Measurements from ENCODE around the gene TYSND1.
"Not testable (repeated sequence)": the region's sequence is repeated elsewhere in the genome, so short reads cannot be mapped to it uniquely, and the experiment has no call there.

Gene TYSND1

GRCh38 chr10:70101668-70102067 is 44.8 kb downstream of the TYSND1 start:
- DNase-seq (ENCODE audit: low read depth): no peak
- no peak overlapping the region for H3K4me3 ChIP-seq (replicated peaks; ENCODE audit: low read depth, low read length)
- TF ChIP-seq, protein P1, sequence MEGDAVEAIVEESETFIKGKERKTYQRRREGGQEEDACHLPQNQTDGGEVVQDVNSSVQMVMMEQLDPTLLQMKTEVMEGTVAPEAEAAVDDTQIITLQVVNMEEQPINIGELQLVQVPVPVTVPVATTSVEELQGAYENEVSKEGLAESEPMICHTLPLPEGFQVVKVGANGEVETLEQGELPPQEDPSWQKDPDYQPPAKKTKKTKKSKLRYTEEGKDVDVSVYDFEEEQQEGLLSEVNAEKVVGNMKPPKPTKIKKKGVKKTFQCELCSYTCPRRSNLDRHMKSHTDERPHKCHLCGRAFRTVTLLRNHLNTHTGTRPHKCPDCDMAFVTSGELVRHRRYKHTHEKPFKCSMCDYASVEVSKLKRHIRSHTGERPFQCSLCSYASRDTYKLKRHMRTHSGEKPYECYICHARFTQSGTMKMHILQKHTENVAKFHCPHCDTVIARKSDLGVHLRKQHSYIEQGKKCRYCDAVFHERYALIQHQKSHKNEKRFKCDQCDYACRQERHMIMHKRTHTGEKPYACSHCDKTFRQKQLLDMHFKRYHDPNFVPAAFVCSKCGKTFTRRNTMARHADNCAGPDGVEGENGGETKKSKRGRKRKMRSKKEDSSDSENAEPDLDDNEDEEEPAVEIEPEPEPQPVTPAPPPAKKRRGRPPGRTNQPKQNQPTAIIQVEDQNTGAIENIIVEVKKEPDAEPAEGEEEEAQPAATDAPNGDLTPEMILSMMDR (IDR thresholded peaks at IDR 0.05; ENCODE audit: low read length, missing control alignments): no peak

DNA sequence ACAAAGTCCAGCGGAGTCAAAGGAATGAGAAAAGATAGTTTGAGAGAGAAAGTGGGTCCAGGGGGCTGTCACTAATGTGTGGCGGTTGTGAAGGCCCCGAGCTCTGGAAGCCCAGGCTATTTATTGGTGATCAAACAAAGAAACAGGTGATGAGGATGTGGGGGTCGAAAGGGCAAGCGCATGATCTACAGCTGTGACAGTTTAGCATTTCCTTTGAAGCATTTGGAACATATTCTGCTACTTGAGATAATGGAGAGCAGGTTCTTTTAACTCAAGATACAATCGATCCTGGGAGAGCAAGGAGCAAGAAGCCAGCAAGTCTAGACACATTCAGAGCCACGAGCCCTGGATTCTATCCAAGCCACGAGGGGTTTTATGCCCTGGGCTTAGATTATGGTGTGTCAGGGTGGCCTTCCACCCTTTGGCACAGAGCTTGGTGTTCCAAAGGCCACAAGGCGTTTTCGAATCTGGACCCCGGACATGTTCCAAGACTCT is 45.4 kb downstream of the TYSND1 start:
- not testable (repeated sequence) for H3K4me3 ChIP-seq (replicated peaks; ENCODE audit: low read depth, low read length); DNase-seq (ENCODE audit: low read depth)

GRCh38 chr10:70098271-70098670 is 48.2 kb downstream of the TYSND1 start:
- DNase-seq (ENCODE audit: low read depth): no peak
- no peak overlapping the region for H3K4me3 ChIP-seq (replicated peaks; ENCODE audit: low read depth, low read length)
- TF ChIP-seq, protein P1 (IDR thresholded peaks at IDR 0.05; ENCODE audit: low read length, missing control alignments): no peak

DNA sequence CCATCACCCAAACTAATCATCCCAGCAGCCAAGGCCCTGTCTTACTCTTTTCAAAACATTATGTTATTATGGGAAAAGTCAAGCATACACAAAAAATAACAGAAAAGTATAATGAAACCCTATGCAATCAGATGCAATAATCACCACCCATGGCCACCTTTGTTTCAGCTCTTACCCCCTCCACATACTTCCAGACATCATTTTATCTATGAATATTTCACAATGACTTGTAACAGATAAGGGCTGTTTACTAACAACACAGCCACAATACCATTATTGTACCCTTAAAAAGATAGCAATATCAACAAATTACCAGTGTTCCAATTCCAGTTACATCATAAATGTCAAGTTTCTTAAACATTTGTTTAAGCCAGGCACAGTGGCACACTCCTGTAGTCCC is 49.0 kb downstream of the TYSND1 start:
- H3K4me3 ChIP-seq (replicated peaks; ENCODE audit: low read depth, low read length): no peak overlapping the region
- TF ChIP-seq, protein P1 (IDR thresholded peaks at IDR 0.05; ENCODE audit: low read length, missing control alignments): no peak
- no peak for DNase-seq (ENCODE audit: low read depth)

DNA sequence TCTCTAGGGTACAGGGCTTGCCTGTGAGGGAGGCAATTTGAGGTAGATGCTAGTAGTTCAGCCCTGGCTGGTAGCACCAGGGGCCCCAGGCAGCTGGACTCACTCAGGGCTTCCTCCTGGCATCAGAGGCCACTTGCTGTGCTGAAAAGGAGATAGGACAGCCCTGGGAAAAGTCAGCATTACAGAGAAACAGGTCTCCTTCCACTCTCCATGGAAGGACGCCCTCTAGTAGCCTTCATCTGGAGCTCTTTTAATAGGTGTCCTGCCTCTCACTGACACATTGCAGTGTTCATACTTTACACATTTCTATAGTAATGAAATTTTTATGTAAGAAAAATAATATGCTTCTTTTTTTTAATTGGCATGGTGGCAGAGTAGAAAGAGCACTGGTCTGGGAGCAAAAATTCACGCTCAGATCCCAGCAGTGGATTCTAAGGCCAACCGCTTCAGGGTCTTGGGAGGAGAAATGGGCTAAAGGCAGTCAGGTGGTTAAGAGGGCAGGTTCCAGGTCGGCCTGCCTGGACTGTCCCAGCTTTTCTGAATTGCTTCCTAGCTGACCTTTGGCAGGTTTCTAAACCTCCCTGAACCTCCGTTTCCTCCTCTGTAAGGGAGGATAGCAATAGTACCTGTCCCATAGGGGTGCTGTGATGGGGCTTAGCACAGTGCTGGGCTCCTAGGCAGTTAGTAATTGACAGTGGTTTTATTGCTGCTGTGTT is 49.6 kb downstream of the TYSND1 start:
- TF ChIP-seq, protein P1 (IDR thresholded peaks at IDR 0.05; ENCODE audit: low read length, missing control alignments): no peak
- DNase-seq (ENCODE audit: low read depth): no peak
- H3K4me3 ChIP-seq (replicated peaks; ENCODE audit: low read depth, low read length): no peak overlapping the region

DNA sequence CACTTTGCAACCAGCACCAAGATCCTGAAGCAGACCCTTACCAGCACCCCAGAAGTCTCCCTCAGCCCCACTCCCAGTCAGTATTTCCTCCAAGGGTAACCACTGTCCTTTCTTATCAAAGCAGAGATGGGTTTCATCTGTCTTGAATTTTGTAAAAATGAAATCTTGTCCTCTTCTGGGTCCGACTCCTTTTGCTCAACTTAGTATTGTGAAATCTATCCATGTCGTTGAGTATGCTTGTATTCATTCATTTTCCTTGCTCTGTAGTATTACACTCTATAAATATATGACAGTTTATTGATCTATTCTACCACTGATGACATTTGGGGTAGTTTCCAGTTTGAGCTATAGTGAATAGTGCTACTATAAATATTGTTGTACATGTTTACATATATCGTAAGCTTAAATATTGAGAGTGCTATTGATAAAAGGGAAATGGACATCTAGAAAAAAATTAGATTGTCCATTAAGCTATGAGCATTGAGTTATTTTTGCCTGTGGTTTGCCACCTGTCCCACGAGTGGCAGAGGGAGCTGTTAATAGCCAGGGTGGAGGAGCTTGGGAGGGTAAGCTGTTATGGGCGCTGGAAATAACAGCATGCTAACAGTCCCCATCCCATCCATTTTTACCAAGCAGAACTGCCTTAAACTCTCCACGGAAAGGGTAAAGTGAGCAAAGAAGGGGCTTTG is 50.3 kb downstream of the TYSND1 start:
- no peak overlapping the region for H3K4me3 ChIP-seq (replicated peaks; ENCODE audit: low read depth, low read length)
- TF ChIP-seq, protein P1 (IDR thresholded peaks at IDR 0.05; ENCODE audit: low read length, missing control alignments): no peak
- DNase-seq (ENCODE audit: low read depth): no peak

DNA sequence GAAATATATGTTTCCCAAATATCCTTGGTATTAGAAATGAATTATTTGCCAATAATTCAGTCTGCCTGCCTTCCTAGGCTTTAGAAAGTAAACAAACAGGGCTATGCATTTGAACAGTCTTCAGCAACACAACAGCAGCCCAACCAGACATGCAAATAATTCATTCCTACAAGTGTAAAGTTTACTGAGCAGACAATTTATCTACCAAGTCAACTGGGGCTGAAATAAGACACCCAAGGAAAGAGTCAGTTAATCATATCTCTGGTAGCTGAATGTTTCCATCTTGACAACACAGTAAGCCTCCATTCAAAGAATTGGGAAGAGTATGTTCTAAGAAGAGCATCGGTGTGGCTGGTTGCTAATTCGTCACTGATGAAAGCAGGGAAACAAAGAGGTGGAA is 52.2 kb downstream of the TYSND1 start:
- DNase-seq (ENCODE audit: low read depth): no peak
- TF ChIP-seq, protein P1 (IDR thresholded peaks at IDR 0.05; ENCODE audit: low read length, missing control alignments): no peak
- no peak overlapping the region for H3K4me3 ChIP-seq (replicated peaks; ENCODE audit: low read depth, low read length)
